ENCODE results near the gene ADIPOR2.

ADIPOR2 gene

DNA sequence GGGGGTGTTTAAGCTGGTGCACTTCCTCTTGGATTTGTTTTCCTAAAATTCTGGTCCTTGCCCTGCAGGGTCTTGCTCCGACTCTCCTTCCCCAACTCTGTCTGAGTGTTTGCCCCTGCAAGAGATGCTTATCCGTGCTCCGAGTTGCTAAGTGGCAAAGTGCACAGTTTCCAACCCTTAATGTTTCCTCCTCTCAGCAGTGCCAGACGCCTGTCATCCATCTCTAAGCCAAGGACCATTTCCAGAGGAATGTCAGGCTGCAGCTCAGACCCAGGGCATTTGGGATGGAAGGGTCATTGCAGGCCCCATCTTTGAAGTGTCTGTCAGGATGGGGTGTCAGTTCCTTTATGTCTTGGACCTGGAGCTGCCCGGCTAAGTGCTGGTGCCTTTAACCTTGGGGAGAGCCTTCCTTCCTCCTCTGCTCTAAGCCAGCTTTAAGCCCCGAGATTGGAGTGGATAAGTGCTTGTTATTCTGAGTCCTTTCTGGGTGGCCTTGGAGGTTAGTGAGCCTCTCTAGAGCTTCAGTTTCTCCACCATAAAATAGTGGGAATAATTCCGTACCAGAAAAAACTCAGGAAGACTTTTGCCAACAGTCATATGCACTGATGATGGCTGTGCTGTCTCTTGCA lies 46.9 kb upstream of the ADIPOR2 start:
- H3K27me3 ChIP-seq (ENCODE audit: insufficient read depth, low read length, poor library complexity) = no peaks in the 10 kb centered on the region
- no peak overlapping the region for H3K9ac ChIP-seq (ENCODE audit: low read depth, low read length)
- no peaks in the 10 kb centered on the region for H3K36me3 ChIP-seq (ENCODE audit: insufficient read depth, low read length)
- no peaks in the 10 kb centered on the region for H3K9me3 ChIP-seq (ENCODE audit: insufficient read depth, low read length, severe bottlenecking)
- H2AFZ ChIP-seq (ENCODE audit: low read depth, low read length) = no peak overlapping the region
- no peaks in the 10 kb centered on the region for H3K79me2 ChIP-seq (ENCODE audit: insufficient read depth, low read length)
- H3K4me3 ChIP-seq (ENCODE audit: low read depth in 1 of 2, low read length in 2 of 2) = no peak overlapping the region
- DNase-seq (no peak), ATAC-seq (ENCODE audit: insufficient read depth, low read depth) (no peak)
- H4K20me1 ChIP-seq (ENCODE audit: insufficient read depth, low read length) = no peaks in the 10 kb centered on the region
- H3K4me1 ChIP-seq (ENCODE audit: insufficient read depth, low read length) = no peaks in the 10 kb centered on the region
- no peak overlapping the region for H3K27ac ChIP-seq (ENCODE audit: low read length)
- no peak for TF ChIP-seq EZH2 (IDR thresholded peaks at IDR 0.05; ENCODE audit: borderline replicate concordance, low read depth, low read length, severe bottlenecking)
- TF ChIP-seq, protein P1, sequence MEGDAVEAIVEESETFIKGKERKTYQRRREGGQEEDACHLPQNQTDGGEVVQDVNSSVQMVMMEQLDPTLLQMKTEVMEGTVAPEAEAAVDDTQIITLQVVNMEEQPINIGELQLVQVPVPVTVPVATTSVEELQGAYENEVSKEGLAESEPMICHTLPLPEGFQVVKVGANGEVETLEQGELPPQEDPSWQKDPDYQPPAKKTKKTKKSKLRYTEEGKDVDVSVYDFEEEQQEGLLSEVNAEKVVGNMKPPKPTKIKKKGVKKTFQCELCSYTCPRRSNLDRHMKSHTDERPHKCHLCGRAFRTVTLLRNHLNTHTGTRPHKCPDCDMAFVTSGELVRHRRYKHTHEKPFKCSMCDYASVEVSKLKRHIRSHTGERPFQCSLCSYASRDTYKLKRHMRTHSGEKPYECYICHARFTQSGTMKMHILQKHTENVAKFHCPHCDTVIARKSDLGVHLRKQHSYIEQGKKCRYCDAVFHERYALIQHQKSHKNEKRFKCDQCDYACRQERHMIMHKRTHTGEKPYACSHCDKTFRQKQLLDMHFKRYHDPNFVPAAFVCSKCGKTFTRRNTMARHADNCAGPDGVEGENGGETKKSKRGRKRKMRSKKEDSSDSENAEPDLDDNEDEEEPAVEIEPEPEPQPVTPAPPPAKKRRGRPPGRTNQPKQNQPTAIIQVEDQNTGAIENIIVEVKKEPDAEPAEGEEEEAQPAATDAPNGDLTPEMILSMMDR (IDR thresholded peaks at IDR 0.05; ENCODE audit: borderline replicate concordance, extremely low read depth, low read length, poor library complexity, severe bottlenecking) = no peak
- no peak overlapping the region for H3K4me2 ChIP-seq (ENCODE audit: insufficient read depth, low read length)

DNA sequence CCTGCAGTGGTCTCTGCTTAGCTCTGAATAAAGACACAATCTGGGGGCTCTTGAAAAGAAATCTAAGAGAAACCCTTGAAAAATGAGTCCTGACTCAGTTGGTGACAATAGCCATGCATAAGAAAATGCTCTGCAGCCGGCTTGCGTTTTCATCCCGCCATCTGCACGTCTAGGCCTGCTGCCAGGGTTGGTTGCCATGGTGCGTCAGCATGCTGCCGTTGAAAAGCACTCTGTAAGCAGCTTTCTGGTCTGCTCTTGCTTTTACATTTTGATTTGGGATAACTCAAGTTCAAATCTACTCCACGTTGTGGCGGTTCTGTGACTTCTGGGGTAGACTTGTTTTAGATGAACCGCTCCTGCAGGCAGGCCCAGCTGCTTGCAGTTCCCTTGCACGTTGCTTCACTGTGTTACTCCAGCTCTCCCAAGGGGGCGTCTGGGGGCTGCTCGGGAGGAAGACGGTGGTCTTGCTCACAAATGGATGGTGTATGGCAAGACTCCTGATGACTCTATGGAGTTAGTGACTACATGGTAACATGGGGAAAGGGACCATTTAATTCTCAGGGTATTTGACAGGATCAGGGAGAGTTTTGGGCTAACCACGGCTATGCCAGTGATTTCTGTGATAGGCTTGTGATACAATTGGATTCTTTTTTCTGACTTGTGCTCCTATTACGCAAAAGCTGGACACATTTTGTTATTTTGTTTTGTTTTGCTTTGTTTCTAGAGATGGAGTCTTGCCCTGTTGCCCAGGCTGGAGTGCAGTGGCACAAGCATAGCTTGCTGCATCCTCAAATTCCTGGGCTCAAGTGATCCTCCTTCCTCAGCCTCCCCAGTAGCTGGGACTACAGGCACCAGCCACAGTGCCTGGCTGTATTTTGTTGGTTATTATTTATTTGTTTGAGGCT lies 46.1 kb upstream of the ADIPOR2 start:
- DNase-seq = no peak
- no peak overlapping the region for H3K27ac ChIP-seq (ENCODE audit: low read length)

DNA sequence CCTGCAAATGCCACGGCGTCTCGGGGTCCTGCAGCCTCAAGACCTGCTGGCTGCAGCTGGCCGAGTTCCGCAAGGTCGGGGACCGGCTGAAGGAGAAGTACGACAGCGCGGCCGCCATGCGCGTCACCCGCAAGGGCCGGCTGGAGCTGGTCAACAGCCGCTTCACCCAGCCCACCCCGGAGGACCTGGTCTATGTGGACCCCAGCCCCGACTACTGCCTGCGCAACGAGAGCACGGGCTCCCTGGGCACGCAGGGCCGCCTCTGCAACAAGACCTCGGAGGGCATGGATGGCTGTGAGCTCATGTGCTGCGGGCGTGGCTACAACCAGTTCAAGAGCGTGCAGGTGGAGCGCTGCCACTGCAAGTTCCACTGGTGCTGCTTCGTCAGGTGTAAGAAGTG lies 45.1 kb upstream of the ADIPOR2 start:
- Histone ChIP-seq H3K4me1 (ENCODE audit: insufficient read depth, low read length) (no peaks in the 10 kb centered on the region), H3K36me3 (ENCODE audit: insufficient read depth, low read length) (no peaks in the 10 kb centered on the region), H2AFZ (ENCODE audit: low read depth, low read length) (no peak overlapping the region), H3K27ac (ENCODE audit: low read length) (no peak overlapping the region), H4K20me1 (ENCODE audit: insufficient read depth, low read length) (no peaks in the 10 kb centered on the region), H3K4me3 (ENCODE audit: low read depth in 1 of 2, low read length in 2 of 2) (no peak overlapping the region), H3K9me3 (ENCODE audit: insufficient read depth, low read length, severe bottlenecking) (no peaks in the 10 kb centered on the region), H3K27me3 (ENCODE audit: insufficient read depth, low read length, poor library complexity) (peaks cover 4% of the 10 kb centered on the region), H3K9ac (ENCODE audit: low read depth, low read length) (no peak overlapping the region), H3K79me2 (ENCODE audit: insufficient read depth, low read length) (no peaks in the 10 kb centered on the region), H3K4me2 (ENCODE audit: insufficient read depth, low read length) (no peak overlapping the region)
- ATAC-seq (ENCODE audit: insufficient read depth, low read depth) = no peak
- no peak for DNase-seq
- TF ChIP-seq EZH2 (IDR thresholded peaks at IDR 0.05; ENCODE audit: borderline replicate concordance, low read depth, low read length, severe bottlenecking) = no peak
- TF ChIP-seq, protein P1 (IDR thresholded peaks at IDR 0.05; ENCODE audit: borderline replicate concordance, extremely low read depth, low read length, poor library complexity, severe bottlenecking) = no peak

More for the DNA sequence above, 46.1 kb upstream of the ADIPOR2 start:
- Histone ChIP-seq H2AFZ (ENCODE audit: low read depth, low read length) (no peak overlapping the region), H3K9me3 (ENCODE audit: insufficient read depth, low read length, severe bottlenecking) (no peaks in the 10 kb centered on the region), H4K20me1 (ENCODE audit: insufficient read depth, low read length) (no peaks in the 10 kb centered on the region), H3K27me3 (ENCODE audit: insufficient read depth, low read length, poor library complexity) (peaks cover 3% of the 10 kb centered on the region), H3K4me2 (ENCODE audit: insufficient read depth, low read length) (no peak overlapping the region), H3K36me3 (ENCODE audit: insufficient read depth, low read length) (no peaks in the 10 kb centered on the region), H3K4me3 (ENCODE audit: low read depth in 1 of 2, low read length in 2 of 2) (no peak overlapping the region), H3K4me1 (ENCODE audit: insufficient read depth, low read length) (no peaks in the 10 kb centered on the region), H3K9ac (ENCODE audit: low read depth, low read length) (no peak overlapping the region), H3K79me2 (ENCODE audit: insufficient read depth, low read length) (no peaks in the 10 kb centered on the region)
- TF ChIP-seq, protein P1 (IDR thresholded peaks at IDR 0.05; ENCODE audit: borderline replicate concordance, extremely low read depth, low read length, poor library complexity, severe bottlenecking) = no peak
- no peak for TF ChIP-seq EZH2 (IDR thresholded peaks at IDR 0.05; ENCODE audit: borderline replicate concordance, low read depth, low read length, severe bottlenecking)
- ATAC-seq (ENCODE audit: insufficient read depth, low read depth) = no peak

All from DND-41 (cell line).